ENCODE measurements around the gene CHD5. TPM values are rescaled to one million over a fixed set of nuclear protein-coding genes. Genes with fewer than 3 reads are reported as not detected.

Gene CHD5
- total RNA-seq, 2 donors from 2014 or later, result 0.12 to 0.39 TPM

DNA sequence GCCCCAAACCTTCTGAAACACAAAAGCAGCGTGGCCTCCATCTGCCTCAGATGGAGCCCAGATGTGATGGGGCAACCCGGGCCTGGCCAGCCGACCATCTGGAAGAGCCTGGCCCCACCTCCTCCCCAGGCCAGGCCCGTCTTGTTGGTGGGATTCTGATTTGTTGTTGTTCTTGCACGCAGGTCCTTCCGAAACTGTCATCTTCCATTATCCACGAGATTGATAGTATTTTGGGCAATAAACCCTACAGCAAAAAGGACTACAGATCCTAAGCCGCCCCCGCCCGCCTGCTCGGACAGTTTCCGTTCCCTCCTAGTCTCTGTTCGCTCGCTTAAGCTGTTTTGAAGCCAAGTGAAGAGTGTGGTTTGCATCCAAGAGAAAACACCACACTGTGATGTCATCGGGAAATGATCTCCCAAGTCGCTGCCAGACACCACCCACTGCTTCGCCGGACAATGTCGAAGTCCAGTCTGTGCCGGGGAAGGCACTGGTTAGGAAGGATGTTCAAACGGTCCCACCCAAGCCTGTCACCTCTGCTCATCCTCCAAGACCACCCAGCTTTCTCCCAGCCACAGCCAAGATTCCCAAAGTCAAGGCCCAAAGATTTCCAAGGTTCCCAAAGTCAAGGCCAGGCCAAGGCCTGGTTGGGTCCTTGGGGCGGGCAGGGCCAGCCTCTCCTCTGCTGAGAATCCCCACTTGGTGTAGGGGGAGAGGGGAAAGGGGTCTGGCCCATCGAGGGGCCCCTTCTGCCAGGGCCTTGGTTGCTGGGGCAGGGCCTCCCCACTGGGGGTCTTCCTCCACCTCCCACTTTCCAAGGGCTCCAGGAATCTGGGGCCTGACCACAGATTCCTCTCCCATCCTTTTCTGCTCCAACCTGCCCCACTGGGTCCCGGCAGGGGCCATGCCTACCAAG, 81.6 kb downstream of the CHD5 start:
- intact Hi-C loops (cut with DNase I), result no loop called here
- DNase-seq, result no peak
- peak in 1 of 2 donors; percentile 17 for ATAC-seq

DNA sequence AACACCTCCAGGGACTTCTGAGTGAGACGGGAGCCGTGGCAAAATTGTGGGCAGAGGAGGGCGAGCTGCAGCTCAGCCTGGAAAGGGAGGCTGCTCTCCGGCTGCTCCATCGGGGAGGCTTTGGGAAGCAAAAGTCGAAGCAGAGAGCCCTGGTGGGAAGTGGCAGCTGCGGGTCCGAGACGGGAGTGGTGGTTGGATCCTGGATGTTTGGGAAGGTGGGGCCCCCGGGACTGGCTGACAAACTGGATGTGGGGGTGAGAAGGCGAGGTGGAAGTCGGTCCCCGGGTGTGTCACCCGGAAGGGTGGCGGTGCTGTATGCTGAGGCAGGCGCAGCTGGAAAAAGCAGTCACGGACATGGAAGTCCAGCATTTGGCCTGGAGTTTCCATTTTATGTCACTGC, 82.3 kb downstream of the CHD5 start:
- intact Hi-C loops (cut with DNase I), result no loop called here
- ATAC-seq (no peak), DNase-seq (no peak)

DNA sequence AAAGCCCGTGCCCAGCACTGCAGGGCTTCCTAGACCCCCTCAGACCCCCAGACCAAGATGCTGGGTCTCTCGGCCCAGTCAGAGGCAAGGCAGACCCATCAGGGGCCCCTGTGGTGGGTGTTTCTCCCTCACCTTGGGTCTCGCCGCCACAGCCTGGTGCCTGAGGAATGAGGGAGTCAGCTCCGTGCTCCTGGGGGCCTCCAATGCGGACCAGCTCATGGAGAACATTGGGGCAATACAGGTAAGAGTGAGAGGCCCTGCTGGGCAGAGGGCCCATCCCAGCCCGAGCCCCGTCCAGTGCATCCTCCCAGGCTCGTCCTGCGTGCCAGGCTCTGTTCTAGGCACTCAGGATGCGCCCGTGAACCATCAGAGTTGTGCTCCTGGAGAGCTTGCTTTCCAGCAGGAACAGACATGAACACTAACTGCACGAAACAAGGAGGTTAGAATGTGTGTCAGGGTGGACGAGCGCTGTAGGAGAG, 83.0 kb downstream of the CHD5 start:
- intact Hi-C loops (cut with DNase I), result no loop called here
- no peak for ATAC-seq
- DNase-seq, result no peak

DNA sequence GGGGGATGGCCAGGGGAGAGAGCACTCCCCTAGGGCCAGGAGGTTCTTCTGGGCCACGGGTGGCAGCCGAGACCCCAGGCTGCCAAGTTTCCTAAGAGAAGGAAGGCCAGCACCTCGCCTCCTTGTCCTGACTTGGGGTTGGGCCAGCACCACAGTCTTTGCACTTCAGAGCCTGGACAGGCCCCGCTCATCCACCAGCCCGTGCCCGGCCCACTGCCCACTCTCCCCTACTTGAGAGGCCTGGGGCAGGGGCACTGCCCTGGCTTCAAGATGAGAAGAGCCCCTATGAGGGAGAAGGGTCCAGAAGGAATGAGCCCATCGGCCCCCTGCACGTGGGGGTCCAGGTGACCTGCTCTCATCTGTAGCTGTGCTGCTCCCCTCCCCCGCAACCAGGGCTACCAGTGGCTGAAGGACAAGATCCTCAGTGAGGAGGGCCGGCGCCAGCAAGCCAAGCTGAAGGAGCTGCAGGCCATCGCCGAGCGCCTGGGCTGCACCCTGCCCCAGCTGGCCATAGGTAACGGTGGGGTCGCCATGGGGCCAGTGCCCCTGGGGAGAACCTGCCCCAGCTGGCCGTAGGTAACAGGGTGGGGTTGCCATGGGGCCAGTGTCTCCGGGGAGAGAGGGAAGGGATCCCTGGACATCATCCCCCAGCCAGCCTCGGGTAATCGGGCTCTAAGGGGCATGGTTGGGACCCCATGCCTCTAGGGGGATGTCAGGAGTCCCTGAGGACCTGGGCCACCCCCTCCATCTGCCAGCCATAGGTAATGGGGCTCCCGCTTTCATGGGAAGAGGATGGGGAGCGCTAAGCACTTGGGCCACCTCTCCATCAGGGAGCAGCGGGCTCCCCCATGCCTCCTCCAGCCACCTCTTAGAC, 83.6 kb downstream of the CHD5 start:
- DNase-seq (no peak), ATAC-seq (no peak)
- intact Hi-C loops (cut with DNase I), result no loop called here

GRCh38 chr1:6095511-6096242, 84.4 kb downstream of the CHD5 start:
- DNase-seq (no peak), ATAC-seq (no peak)
- intact Hi-C loops (cut with DNase I), result no loop called here

GRCh38 chr1:6094801-6095505, 85.2 kb downstream of the CHD5 start:
- ATAC-seq (no peak), DNase-seq (no peak)
- intact Hi-C loops (cut with DNase I), result no loop called here

- intact Hi-C loops (cut with DNase I), result no loop called here
Measured at GRCh38 chr1:6094246-6094645, 85.9 kb downstream of the CHD5 start.

GRCh38 chr1:6093611-6094010, 86.5 kb downstream of the CHD5 start:
- no peak for ATAC-seq
- no peak for DNase-seq
- intact Hi-C loops (cut with DNase I), result no loop called here

More at GRCh38 chr1:6094246-6094645, 85.9 kb downstream of the CHD5 start:
- DNase-seq (no peak), ATAC-seq (no peak)

DNA sequence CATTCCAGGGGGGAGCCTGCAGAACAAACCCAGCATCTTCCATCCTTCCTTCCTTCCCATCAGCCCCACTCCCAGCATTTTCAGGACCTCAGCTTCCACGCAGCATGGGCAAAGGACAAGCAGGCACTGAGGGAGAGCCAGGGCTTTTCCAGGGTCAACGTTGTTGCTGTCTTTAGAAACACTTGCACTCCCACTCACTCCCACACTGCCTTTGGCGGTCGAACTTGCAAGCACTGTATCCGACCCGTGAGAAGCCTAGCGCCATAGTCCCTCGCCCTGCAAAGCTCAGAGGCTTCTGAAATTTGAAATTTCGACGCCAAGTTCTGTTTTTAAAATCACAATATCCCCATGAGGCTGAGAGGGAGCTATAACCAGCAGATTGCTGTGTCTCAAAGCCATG, 87.0 kb downstream of the CHD5 start:
- intact Hi-C loops (cut with DNase I), result no loop called here
- ATAC-seq, result no peak
- DNase-seq, result no peak

- DNase-seq (no peak), ATAC-seq (no peak)
- intact Hi-C loops (cut with DNase I), result no loop called here
Measured at GRCh38 chr1:6092211-6092610, 87.9 kb downstream of the CHD5 start.

GRCh38 chr1:6091823-6092109, 88.4 kb downstream of the CHD5 start:
- intact Hi-C loops (cut with DNase I), result no loop called here
- ATAC-seq (no peak), DNase-seq (no peak)

- intact Hi-C loops (cut with DNase I), result no loop called here
- ATAC-seq (no peak), DNase-seq (no peak)
Measured at GRCh38 chr1:6090996-6091822, 88.9 kb downstream of the CHD5 start.

- ATAC-seq (no peak), DNase-seq (no peak)
- intact Hi-C loops (cut with DNase I), result no loop called here
Measured at GRCh38 chr1:6090288-6090687, 89.8 kb downstream of the CHD5 start.

GRCh38 chr1:6088956-6089355, 91.2 kb downstream of the CHD5 start:
- DNase-seq, result no peak
- intact Hi-C loops (cut with DNase I), result no loop called here
- no peak for ATAC-seq

DNA sequence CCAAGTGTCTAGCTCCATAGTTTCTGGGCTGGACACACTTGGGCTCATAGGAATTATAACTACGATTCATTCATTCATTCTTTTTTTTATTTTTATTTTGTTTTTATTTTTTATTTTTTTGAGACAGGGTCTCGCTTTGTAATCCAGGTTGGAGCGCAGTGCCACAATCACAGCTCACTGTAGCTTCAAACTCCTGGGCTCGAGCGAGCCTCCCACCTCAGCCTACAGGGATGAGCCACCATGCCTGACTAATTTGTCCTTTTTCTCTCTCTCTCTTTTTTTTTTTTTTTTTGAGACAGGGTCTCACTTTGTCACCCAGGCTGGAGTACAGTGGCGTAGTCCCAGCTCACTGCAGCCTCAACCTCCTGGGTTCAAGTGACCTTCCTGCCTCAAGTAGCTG, 92.2 kb downstream of the CHD5 start:
- no peak for DNase-seq
- intact Hi-C loops (cut with DNase I), result no loop called here
- no peak for ATAC-seq

DNA sequence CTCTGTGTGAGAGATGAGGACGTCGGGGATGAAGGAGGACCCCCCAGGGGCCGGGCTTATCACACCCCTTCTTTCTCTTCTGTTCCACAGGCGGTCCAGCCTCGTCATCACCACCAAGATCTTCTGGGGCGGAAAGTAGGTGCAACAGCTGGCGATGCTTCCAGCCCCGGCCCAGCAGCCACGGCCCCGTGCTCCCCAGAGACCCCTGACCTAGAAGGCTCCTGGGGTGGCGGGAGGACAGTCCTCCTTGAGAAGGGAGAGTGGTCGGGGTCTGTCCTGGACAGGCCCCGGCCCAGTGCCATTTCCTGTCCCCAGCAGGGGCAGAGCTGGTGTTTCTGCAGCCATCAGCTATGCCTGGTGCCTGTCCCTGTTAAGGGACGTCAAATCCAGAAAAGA, 92.7 kb downstream of the CHD5 start:
- intact Hi-C loops (cut with DNase I), result no loop called here
- no peak for DNase-seq
- ATAC-seq, result no peak

DNA sequence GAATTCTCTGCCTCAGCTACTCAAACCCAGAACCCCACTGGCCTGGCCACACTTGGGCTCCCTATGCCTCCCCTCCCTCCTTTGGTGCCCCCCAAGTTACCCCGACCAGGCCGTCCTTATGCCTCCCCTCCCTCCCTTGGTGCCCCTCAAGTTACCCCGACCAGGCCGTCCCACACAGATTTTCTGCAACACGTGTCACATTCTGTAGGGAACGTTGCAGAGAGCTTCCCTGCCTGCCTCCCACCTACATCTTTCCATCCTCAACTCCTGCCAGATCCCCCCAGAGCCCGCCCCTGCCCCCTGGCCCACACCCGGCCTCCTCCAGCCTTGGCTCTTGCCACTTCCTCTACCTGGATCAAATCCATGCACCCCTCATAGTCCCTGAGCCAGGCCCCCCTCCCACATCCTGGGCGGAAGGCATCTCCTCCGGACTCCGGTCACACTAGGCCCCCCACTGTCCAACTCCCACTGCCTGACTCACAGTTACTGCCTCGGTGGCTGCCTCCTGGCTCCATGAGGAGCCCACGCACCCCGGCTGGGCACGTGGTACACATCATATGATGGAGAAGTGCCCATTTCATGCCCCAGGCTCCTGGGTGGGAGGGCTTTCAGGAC, 93.3 kb downstream of the CHD5 start:
- intact Hi-C loops (cut with DNase I), result no loop called here
- ATAC-seq (no peak), DNase-seq (no peak)

GRCh38 chr1:6086358-6086757, 93.8 kb downstream of the CHD5 start:
- DNase-seq (no peak), ATAC-seq (no peak)
- intact Hi-C loops (cut with DNase I), result no loop called here

All from left cardiac atrium (tissue), 4 donors.